ENCODE results near the gene ZNF329. TPM values are rescaled to one million over a fixed set of nuclear protein-coding genes. Genes with fewer than 3 reads are reported as not detected.

The ZNF329 gene
- total RNA-seq: 12.5 TPM
- polyA plus RNA-seq (ENCODE audit: insufficient read depth, low read depth, low replicate concordance): 8.4 TPM
- long read RNA-seq, donor 1, partial matches to known transcripts: 0 of 2 reads
- long read RNA-seq, donor 1, other reads (novel, unspliced or antisense): 0 of 2 reads
- long read RNA-seq, donor 2, partial matches to known transcripts: 0 of 1 reads
- long read RNA-seq, donor 2, other reads (novel, unspliced or antisense): 0 of 1 reads
- long read RNA-seq, donor 3, partial matches to known transcripts: 0 of 2 reads
- long read RNA-seq, donor 3, other reads (novel, unspliced or antisense): 0 of 2 reads
- long read RNA-seq, donor 4, partial matches to known transcripts: 0 of 1 reads
- long read RNA-seq, donor 4, other reads (novel, unspliced or antisense): 0 of 1 reads
- long read RNA-seq, donor 5: 0 reads
- long read RNA-seq, donor 6: 0 reads
- long read RNA-seq, donor 7, partial matches to known transcripts: 0 of 3 reads
- long read RNA-seq, donor 7, other reads (novel, unspliced or antisense): 3 of 3 reads
- long read RNA-seq, donor 8, partial matches to known transcripts: 0 of 3 reads
- long read RNA-seq, donor 8, other reads (novel, unspliced or antisense): 0 of 3 reads
- long read RNA-seq, donor 9: 0 reads
- long read RNA-seq, donor 10, partial matches to known transcripts: 0 of 1 reads
- long read RNA-seq, donor 10, other reads (novel, unspliced or antisense): 0 of 1 reads

DNA sequence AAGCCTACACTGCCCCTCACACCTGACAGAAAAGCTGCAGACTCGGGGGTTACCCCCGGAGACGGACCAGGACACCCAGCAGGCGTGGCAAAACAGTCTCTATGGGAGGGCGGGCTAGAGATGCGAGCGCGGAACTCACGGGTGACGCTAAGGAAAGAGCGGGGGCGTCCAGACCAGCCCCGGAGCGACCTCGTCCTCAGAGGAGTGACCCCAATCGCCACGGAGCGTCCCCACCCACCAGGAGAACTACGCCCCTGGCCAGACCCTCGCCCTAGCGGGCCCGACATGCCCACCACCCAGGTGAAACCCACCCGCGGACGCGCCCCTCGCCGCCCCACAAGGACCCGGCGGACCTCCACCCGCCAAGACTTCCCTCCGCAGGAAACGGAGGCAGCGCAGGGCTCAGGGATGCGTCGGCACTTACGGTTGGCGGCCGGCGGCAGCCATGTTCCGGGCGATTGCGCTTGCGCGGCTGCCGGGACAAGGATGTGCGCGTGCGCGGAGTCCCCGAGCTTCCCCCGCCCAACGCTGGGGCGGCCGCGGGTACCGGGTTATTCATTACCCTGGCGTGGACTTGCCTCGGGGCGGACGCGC lies at the start of gene ZNF329:
ZNF329 (minus strand) TSS at position 462 of the 594 bp plus-strand sequence. CDS start 21,286 bp downstream, outside the sequence.
- intact Hi-C loops (cut with DNase I): no loop called here
- DNase-seq (peak; percentile 92 to 95 (median 93)), FAIRE-seq (peak; percentile 27)
- TF ChIP-seq, protein P1, sequence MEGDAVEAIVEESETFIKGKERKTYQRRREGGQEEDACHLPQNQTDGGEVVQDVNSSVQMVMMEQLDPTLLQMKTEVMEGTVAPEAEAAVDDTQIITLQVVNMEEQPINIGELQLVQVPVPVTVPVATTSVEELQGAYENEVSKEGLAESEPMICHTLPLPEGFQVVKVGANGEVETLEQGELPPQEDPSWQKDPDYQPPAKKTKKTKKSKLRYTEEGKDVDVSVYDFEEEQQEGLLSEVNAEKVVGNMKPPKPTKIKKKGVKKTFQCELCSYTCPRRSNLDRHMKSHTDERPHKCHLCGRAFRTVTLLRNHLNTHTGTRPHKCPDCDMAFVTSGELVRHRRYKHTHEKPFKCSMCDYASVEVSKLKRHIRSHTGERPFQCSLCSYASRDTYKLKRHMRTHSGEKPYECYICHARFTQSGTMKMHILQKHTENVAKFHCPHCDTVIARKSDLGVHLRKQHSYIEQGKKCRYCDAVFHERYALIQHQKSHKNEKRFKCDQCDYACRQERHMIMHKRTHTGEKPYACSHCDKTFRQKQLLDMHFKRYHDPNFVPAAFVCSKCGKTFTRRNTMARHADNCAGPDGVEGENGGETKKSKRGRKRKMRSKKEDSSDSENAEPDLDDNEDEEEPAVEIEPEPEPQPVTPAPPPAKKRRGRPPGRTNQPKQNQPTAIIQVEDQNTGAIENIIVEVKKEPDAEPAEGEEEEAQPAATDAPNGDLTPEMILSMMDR (IDR thresholded peaks at IDR 0.05; ENCODE audit: borderline replicate concordance, extremely low read depth, insufficient read depth): no peak
- H3K36me3 ChIP-seq (ENCODE audit: control insufficient read depth in 2 of 3, insufficient read depth in 3 of 3, low read length in 3 of 3): no peaks in the 10 kb centered on the region
- H3K9ac ChIP-seq (ENCODE audit: low read length in 3 of 3): peak within 1 kb of the TSS; percentile 56 to 92 (median 85)
- peaks cover 0 to 18% (median 6%) of the 10 kb centered on the region in 3 donors for H3K4me1 ChIP-seq (ENCODE audit: control insufficient read depth in 2 of 3, insufficient read depth in 2 of 3, low read depth in 1 of 3, low read length in 3 of 3)
- no peaks in the 10 kb centered on the region for H3K27me3 ChIP-seq (ENCODE audit: control insufficient read depth, insufficient read depth, low read length)
- peak within 1 kb of the TSS; percentile 80 to 93 (median 90) for H3K4me3 ChIP-seq (ENCODE audit: low read length in 3 of 3)
- peaks cover 0 to 9% (median 2%) of the 10 kb centered on the region in 3 donors for H3K9me3 ChIP-seq (ENCODE audit: control insufficient read depth in 2 of 3, insufficient read depth in 1 of 3, low read length in 3 of 3)
- H3K27ac ChIP-seq (ENCODE audit: low read depth in 2 of 2, low read length in 2 of 2): peak within 1 kb of the TSS; percentile 85 to 88

GRCh38 chr19:58196901-58197616 lies 46.5 kb upstream of the ZNF329 start:
- DNase-seq (peak in 2 of 5 donors; percentile 7 to 20), FAIRE-seq (no peak)
- Histone ChIP-seq H3K4me1 (ENCODE audit: control insufficient read depth in 2 of 3, insufficient read depth in 2 of 3, low read depth in 1 of 3, low read length in 3 of 3) (no peaks in the 10 kb centered on the region), H3K27me3 (ENCODE audit: control insufficient read depth, insufficient read depth, low read length) (no peaks in the 10 kb centered on the region), H3K9me3 (ENCODE audit: control insufficient read depth in 2 of 3, insufficient read depth in 1 of 3, low read length in 3 of 3) (peaks cover 18 to 94% (median 57%) of the 10 kb centered on the region in 3 donors), H3K9ac (ENCODE audit: low read length in 3 of 3) (no peak overlapping the region), H3K36me3 (ENCODE audit: control insufficient read depth in 2 of 3, insufficient read depth in 3 of 3, low read length in 3 of 3) (peaks cover 18 to 80% (median 33%) of the 10 kb centered on the region in 3 donors), H3K4me3 (ENCODE audit: low read length in 3 of 3) (peak overlapping the region in 1 of 3 donors; percentile 3), H3K27ac (ENCODE audit: low read depth in 2 of 2, low read length in 2 of 2) (no peak overlapping the region)
- TF ChIP-seq, protein P1 (IDR thresholded peaks at IDR 0.05; ENCODE audit: borderline replicate concordance, extremely low read depth, insufficient read depth): no peak
- intact Hi-C loops (cut with DNase I): no loop called here

- intact Hi-C loops (cut with DNase I): no loop called here
- no peak for DNase-seq
Observed at GRCh38 chr19:58183817-58184215, 33.2 kb upstream of the ZNF329 start.

More at GRCh38 chr19:58183817-58184215, 33.2 kb upstream of the ZNF329 start:
- Histone ChIP-seq H3K27me3 (ENCODE audit: control insufficient read depth, insufficient read depth, low read length) (no peaks in the 10 kb centered on the region), H3K9me3 (ENCODE audit: control insufficient read depth in 2 of 3, insufficient read depth in 1 of 3, low read length in 3 of 3) (peaks cover 9 to 68% (median 28%) of the 10 kb centered on the region in 3 donors), H3K4me3 (ENCODE audit: low read length in 3 of 3) (peak overlapping the region; percentile 85 to 99 (median 91)), H3K9ac (ENCODE audit: low read length in 3 of 3) (peak overlapping the region; percentile 66 to 89 (median 85)), H3K36me3 (ENCODE audit: control insufficient read depth in 2 of 3, insufficient read depth in 3 of 3, low read length in 3 of 3) (peaks cover 4 to 26% (median 14%) of the 10 kb centered on the region in 3 donors), H3K27ac (ENCODE audit: low read depth in 2 of 2, low read length in 2 of 2) (peak overlapping the region; percentile 99 to 100), H3K4me1 (ENCODE audit: control insufficient read depth in 2 of 3, insufficient read depth in 2 of 3, low read depth in 1 of 3, low read length in 3 of 3) (peaks cover 0 to 9% (median 5%) of the 10 kb centered on the region in 3 donors)
- TF ChIP-seq, protein P1 (IDR thresholded peaks at IDR 0.05; ENCODE audit: borderline replicate concordance, extremely low read depth, insufficient read depth): no peak
- no peak for FAIRE-seq

Measured in kidney (tissue), 22 donors.